HepG2 (cell line): ENCODE data around the gene VAC14. TPM values are rescaled to one million over a fixed set of nuclear protein-coding genes. Genes with fewer than 3 reads are reported as not detected.

Experiments
- BCLAF1 ChIP-seq: fragments of 450-650 bp; IDR thresholded peaks from 2 replicates; pipeline ENCODE4 v1.6.1; 2017; ENCODE audit warnings: mild to moderate bottlenecking
- DNMT1 ChIP-seq: sonication (generic); formaldehyde crosslinking; IDR thresholded peaks from 2 replicates; pipeline ENCODE4 v1.5.1; 2020; ENCODE audit warnings: mild to moderate bottlenecking, missing genetic modification reagents
- EHMT2 ChIP-seq: fragments of 200-600 bp; sonication (generic); IDR thresholded peaks from 2 replicates; pipeline ENCODE4 v1.7.0; 2017; ENCODE audit warnings: antibody characterized with exemption, low read depth, low read length, borderline replicate concordance
- FOXO4 ChIP-seq: sonication (generic); formaldehyde crosslinking; conservative IDR thresholded peaks from 2 replicates; pipeline ENCODE4 v1.8.1; 2023; ENCODE audit warnings: missing genetic modification reagents
- JUND ChIP-seq: sonication (generic); formaldehyde crosslinking; IDR thresholded peaks from 2 replicates; pipeline ENCODE4 v1.8.0; 2022; ENCODE audit warnings: mild to moderate bottlenecking, missing genetic modification reagents
- KLF15 ChIP-seq: sonication (generic); formaldehyde crosslinking; IDR thresholded peaks from 2 replicates; pipeline ENCODE4 v1.8.1; 2023; ENCODE audit warnings: borderline replicate concordance, mild to moderate bottlenecking, inconsistent platforms, missing genetic modification reagents, mixed read lengths
- PTBP1 ChIP-seq: fragments of 200-400 bp; formaldehyde crosslinking; IDR thresholded peaks from 2 replicates; pipeline ENCODE4 v1.6.1; 2018; ENCODE audit warnings: low read length, low read depth; ENCODE audit not compliant: poor library complexity, severe bottlenecking
- SOX6 ChIP-seq, 2 experiments: fragments of 450-650 bp in 1 of 2; sonication (generic) in 1 of 2; formaldehyde crosslinking in 1 of 2; IDR thresholded peaks; 2 replicates each; pipeline versions ENCODE4 v1.4.0 to v1.6.1; 2017 to 2020; ENCODE audit warnings: antibody characterized with exemption in 1 of 2, mild to moderate bottlenecking in 1 of 2, missing genetic modification reagents in 1 of 2
- YEATS2 ChIP-seq: sonication (generic); formaldehyde crosslinking; IDR thresholded peaks from 2 replicates; pipeline ENCODE4 v1.4.0; 2020; ENCODE audit warnings: missing genetic modification reagents, borderline replicate concordance
- ZBED4 ChIP-seq: sonication (generic); formaldehyde crosslinking; IDR thresholded peaks from 2 replicates; pipeline ENCODE4 v1.4.0; 2020; ENCODE audit warnings: missing genetic modification reagents, borderline replicate concordance
- ZNF558 ChIP-seq: sonication (generic); formaldehyde crosslinking; IDR thresholded peaks from 2 replicates; pipeline ENCODE4 v1.9.0; 2022; ENCODE audit warnings: mild to moderate bottlenecking, missing genetic modification reagents, borderline replicate concordance
- ZNF619 ChIP-seq: sonication (generic); formaldehyde crosslinking; IDR thresholded peaks from 2 replicates; pipeline ENCODE4 v1.4.0; 2020; ENCODE audit warnings: mild to moderate bottlenecking, missing genetic modification reagents
- ZSCAN12 ChIP-seq: sonication (generic); formaldehyde crosslinking; IDR thresholded peaks from 2 replicates; pipeline ENCODE4 v1.9.0; 2021; ENCODE audit warnings: mild to moderate bottlenecking, missing genetic modification reagents
- polyA plus RNA-seq, 8 experiments: library from polyadenylated mRNA; depleted of rRNA in 3 of 8; stranded (reverse) in 7 of 8; unstranded in 1 of 8; fragments of >200 nt; fragmentation: Illumina TruSeq in 4 of 8; extraction: Trizol in 4 of 8; gene quantifications; 2 replicates each; pipeline versions ENCODE4 v1.2.1 to v1.2.3, GENCODE V29; 2011 to 2016; ENCODE audit warnings: low read depth in 4 of 8, missing spikeins in 1 of 8, mixed read lengths in 1 of 8; ENCODE audit not compliant: insufficient read depth in 1 of 8
- total RNA-seq, 5 experiments: library from RNA; depleted of rRNA; stranded (reverse); fragments of >200 nt; fragmentation: Illumina TruSeq; extraction: Trizol; gene quantifications; 2 replicates each; pipeline ENCODE4 v1.2.3, GENCODE V29; 2016; ENCODE audit warnings: low read depth in 1 of 5
- TF ChIP-seq, protein P1 (sequence below): sonication (generic); formaldehyde crosslinking; IDR thresholded peaks from 2 replicates; pipeline ENCODE4 v1.5.0; 2020; ENCODE audit warnings: missing genetic modification reagents, mild to moderate bottlenecking, borderline replicate concordance
- TF ChIP-seq, protein P2 (sequence below): sonication (generic); formaldehyde crosslinking; IDR thresholded peaks from 2 replicates; pipeline ENCODE4 v1.5.1; 2020; ENCODE audit warnings: mild to moderate bottlenecking, moderate library complexity, missing genetic modification reagents

VAC14 gene
- total and polyA plus RNA-seq, 2 of the 13 experiments (the other 11 are each of a cell fraction or from before 2014, with no cell fraction given): 23.5 to 24.6 TPM

- TF ChIP-seq BCLAF1 (no peak), KLF15 (CRISPR knock-in tag) (no peak), DNMT1 (CRISPR knock-in tag) (no peak), ZNF619 (CRISPR knock-in tag) (peak; percentile 93), EHMT2 (no peak), JUND (CRISPR knock-in tag) (no peak), SOX6 (IDR thresholded peaks at IDR 0.05) (no peak), SOX6 (CRISPR knock-in tag; IDR thresholded peaks at IDR 0.05) (no peak; the same call in 1 of the 2 replicates), YEATS2 (0 out of 2 replicates have a peak, but pooled peaks have one; percentile 13), ZNF558 (CRISPR knock-in tag) (no peak; the same call in 1 of the 2 replicates), ZSCAN12 (CRISPR knock-in tag) (0 out of 2 replicates have a peak, but pooled peaks have one; percentile 46), FOXO4 (CRISPR knock-in tag) (no peak), ZBED4 (CRISPR knock-in tag) (no peak), PTBP1 (peak; percentile 80)
- TF ChIP-seq, protein P1, sequence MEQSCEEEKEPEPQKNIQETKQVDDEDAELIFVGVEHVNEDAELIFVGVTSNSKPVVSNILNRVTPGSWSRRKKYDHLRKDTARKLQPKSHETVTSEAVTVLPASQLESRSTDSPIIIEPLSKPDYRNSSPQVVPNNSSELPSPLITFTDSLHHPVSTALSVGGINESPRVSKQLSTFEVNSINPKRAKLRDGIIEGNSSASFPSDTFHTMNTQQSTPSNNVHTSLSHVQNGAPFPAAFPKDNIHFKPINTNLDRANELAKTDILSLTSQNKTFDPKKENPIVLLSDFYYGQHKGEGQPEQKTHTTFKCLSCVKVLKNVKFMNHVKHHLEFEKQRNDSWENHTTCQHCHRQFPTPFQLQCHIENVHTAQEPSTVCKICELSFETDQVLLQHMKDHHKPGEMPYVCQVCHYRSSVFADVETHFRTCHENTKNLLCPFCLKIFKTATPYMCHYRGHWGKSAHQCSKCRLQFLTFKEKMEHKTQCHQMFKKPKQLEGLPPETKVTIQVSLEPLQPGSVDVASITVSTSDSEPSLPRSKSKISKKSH (CRISPR knock-in tag): no peak
- TF ChIP-seq, protein P2, sequence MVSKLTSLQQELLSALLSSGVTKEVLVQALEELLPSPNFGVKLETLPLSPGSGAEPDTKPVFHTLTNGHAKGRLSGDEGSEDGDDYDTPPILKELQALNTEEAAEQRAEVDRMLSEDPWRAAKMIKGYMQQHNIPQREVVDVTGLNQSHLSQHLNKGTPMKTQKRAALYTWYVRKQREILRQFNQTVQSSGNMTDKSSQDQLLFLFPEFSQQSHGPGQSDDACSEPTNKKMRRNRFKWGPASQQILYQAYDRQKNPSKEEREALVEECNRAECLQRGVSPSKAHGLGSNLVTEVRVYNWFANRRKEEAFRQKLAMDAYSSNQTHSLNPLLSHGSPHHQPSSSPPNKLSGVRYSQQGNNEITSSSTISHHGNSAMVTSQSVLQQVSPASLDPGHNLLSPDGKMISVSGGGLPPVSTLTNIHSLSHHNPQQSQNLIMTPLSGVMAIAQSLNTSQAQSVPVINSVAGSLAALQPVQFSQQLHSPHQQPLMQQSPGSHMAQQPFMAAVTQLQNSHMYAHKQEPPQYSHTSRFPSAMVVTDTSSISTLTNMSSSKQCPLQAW (CRISPR knock-in tag): no peak; the same call in 1 of the 2 replicates
Observed at GRCh38 chr16:70746040-70746707, 54.8 kb downstream of the VAC14 start (continued).
